Measurements from ENCODE around the gene ADORA2A. TPM values are rescaled to one million over a fixed set of nuclear protein-coding genes. Genes with fewer than 3 reads are reported as not detected.

ADORA2A gene
- total RNA-seq, 1 experiment from 2014 or later = 7.6 TPM

DNA sequence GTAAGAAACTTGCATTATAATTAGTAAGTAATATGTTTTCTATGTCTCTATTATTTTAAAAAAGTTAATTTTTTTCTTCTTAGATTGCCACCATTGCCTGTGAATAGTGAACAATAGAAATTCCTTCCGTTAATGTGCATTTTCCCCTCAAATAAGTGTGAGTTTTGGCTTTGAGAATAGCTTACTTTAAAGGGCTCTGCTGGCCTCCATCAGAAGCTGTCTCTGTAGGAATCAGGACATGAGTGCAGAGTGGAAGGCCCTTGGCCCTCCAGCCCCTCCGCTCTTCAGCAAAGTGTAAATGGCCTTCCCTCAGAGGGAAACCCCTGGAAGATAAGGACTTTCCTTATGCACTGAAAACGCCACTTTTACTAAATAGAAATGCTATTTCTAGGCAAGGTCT is 24.1 kb upstream of the ADORA2A start:
- peaks cover 25% of the 10 kb centered on the region for H3K4me1 Mint-ChIP-seq
- ChIA-PET CTCF (interaction anchor here (1.1 to 1.9 kb wide), 2 partner anchors 18 to 64 kb away, joined by 6 to 9 read pairs; no protein-coding TSS in a partner anchor), POLR2A (no interaction called here)
- H3K9me3 Mint-ChIP-seq = no peaks in the 10 kb centered on the region
- H3K27ac Mint-ChIP-seq = peak overlapping the region; percentile 58; the same call in 1 of the 2 replicates
- H3K27me3 Mint-ChIP-seq (ENCODE audit: low read depth) = no peaks in the 10 kb centered on the region
- H3K4me3 Mint-ChIP-seq = no peak overlapping the region
- TF ChIP-seq, protein P1, sequence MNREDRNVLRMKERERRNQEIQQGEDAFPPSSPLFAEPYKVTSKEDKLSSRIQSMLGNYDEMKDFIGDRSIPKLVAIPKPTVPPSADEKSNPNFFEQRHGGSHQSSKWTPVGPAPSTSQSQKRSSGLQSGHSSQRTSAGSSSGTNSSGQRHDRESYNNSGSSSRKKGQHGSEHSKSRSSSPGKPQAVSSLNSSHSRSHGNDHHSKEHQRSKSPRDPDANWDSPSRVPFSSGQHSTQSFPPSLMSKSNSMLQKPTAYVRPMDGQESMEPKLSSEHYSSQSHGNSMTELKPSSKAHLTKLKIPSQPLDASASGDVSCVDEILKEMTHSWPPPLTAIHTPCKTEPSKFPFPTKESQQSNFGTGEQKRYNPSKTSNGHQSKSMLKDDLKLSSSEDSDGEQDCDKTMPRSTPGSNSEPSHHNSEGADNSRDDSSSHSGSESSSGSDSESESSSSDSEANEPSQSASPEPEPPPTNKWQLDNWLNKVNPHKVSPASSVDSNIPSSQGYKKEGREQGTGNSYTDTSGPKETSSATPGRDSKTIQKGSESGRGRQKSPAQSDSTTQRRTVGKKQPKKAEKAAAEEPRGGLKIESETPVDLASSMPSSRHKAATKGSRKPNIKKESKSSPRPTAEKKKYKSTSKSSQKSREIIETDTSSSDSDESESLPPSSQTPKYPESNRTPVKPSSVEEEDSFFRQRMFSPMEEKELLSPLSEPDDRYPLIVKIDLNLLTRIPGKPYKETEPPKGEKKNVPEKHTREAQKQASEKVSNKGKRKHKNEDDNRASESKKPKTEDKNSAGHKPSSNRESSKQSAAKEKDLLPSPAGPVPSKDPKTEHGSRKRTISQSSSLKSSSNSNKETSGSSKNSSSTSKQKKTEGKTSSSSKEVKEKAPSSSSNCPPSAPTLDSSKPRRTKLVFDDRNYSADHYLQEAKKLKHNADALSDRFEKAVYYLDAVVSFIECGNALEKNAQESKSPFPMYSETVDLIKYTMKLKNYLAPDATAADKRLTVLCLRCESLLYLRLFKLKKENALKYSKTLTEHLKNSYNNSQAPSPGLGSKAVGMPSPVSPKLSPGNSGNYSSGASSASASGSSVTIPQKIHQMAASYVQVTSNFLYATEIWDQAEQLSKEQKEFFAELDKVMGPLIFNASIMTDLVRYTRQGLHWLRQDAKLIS (CRISPR knock-in tag; IDR thresholded peaks at IDR 0.05; ENCODE audit: borderline replicate concordance) = no peak
- TF ChIP-seq MXD4 (CRISPR knock-in tag; IDR thresholded peaks at IDR 0.05; ENCODE audit: borderline replicate concordance) = no peak
- no peak for TF ChIP-seq CREB1 (CRISPR knock-in tag; IDR thresholded peaks at IDR 0.05)
- TF ChIP-seq, protein P2, sequence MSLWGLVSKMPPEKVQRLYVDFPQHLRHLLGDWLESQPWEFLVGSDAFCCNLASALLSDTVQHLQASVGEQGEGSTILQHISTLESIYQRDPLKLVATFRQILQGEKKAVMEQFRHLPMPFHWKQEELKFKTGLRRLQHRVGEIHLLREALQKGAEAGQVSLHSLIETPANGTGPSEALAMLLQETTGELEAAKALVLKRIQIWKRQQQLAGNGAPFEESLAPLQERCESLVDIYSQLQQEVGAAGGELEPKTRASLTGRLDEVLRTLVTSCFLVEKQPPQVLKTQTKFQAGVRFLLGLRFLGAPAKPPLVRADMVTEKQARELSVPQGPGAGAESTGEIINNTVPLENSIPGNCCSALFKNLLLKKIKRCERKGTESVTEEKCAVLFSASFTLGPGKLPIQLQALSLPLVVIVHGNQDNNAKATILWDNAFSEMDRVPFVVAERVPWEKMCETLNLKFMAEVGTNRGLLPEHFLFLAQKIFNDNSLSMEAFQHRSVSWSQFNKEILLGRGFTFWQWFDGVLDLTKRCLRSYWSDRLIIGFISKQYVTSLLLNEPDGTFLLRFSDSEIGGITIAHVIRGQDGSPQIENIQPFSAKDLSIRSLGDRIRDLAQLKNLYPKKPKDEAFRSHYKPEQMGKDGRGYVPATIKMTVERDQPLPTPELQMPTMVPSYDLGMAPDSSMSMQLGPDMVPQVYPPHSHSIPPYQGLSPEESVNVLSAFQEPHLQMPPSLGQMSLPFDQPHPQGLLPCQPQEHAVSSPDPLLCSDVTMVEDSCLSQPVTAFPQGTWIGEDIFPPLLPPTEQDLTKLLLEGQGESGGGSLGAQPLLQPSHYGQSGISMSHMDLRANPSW (CRISPR knock-in tag; conservative IDR thresholded peaks at IDR 0.05; ENCODE audit: low read depth) = no peak
- TF ChIP-seq ZNF121 (CRISPR knock-in tag; IDR thresholded peaks at IDR 0.05) = no peak
- TF ChIP-seq, protein P3, sequence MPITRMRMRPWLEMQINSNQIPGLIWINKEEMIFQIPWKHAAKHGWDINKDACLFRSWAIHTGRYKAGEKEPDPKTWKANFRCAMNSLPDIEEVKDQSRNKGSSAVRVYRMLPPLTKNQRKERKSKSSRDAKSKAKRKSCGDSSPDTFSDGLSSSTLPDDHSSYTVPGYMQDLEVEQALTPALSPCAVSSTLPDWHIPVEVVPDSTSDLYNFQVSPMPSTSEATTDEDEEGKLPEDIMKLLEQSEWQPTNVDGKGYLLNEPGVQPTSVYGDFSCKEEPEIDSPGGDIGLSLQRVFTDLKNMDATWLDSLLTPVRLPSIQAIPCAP (CRISPR knock-in tag; IDR thresholded peaks at IDR 0.05) = no peak
- no peak for TF ChIP-seq TP53 (CRISPR knock-in tag; IDR thresholded peaks at IDR 0.05)
- TF ChIP-seq, protein P4, sequence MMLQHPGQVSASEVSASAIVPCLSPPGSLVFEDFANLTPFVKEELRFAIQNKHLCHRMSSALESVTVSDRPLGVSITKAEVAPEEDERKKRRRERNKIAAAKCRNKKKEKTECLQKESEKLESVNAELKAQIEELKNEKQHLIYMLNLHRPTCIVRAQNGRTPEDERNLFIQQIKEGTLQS (CRISPR knock-in tag; conservative IDR thresholded peaks at IDR 0.05) = no peak
- TF ChIP-seq, protein P5, sequence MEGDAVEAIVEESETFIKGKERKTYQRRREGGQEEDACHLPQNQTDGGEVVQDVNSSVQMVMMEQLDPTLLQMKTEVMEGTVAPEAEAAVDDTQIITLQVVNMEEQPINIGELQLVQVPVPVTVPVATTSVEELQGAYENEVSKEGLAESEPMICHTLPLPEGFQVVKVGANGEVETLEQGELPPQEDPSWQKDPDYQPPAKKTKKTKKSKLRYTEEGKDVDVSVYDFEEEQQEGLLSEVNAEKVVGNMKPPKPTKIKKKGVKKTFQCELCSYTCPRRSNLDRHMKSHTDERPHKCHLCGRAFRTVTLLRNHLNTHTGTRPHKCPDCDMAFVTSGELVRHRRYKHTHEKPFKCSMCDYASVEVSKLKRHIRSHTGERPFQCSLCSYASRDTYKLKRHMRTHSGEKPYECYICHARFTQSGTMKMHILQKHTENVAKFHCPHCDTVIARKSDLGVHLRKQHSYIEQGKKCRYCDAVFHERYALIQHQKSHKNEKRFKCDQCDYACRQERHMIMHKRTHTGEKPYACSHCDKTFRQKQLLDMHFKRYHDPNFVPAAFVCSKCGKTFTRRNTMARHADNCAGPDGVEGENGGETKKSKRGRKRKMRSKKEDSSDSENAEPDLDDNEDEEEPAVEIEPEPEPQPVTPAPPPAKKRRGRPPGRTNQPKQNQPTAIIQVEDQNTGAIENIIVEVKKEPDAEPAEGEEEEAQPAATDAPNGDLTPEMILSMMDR (IDR thresholded peaks at IDR 0.05) = no peak
- TF ChIP-seq TEAD1 (CRISPR knock-in tag; IDR thresholded peaks at IDR 0.05) = no peak
- TF ChIP-seq, protein P6, sequence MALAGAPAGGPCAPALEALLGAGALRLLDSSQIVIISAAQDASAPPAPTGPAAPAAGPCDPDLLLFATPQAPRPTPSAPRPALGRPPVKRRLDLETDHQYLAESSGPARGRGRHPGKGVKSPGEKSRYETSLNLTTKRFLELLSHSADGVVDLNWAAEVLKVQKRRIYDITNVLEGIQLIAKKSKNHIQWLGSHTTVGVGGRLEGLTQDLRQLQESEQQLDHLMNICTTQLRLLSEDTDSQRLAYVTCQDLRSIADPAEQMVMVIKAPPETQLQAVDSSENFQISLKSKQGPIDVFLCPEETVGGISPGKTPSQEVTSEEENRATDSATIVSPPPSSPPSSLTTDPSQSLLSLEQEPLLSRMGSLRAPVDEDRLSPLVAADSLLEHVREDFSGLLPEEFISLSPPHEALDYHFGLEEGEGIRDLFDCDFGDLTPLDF (CRISPR knock-in tag; IDR thresholded peaks at IDR 0.05) = no peak
- no peak for TF ChIP-seq ZNF219 (CRISPR knock-in tag; IDR thresholded peaks at IDR 0.05; ENCODE audit: borderline replicate concordance)
- no peak for TF ChIP-seq ETV6 (CRISPR knock-in tag; IDR thresholded peaks at IDR 0.05)
- TF ChIP-seq NFYB (CRISPR knock-in tag; conservative IDR thresholded peaks at IDR 0.05; ENCODE audit: low read depth) = no peak
- TF ChIP-seq ATF1 (CRISPR knock-in tag; IDR thresholded peaks at IDR 0.05) = no peak
- TF ChIP-seq SMAD4 (CRISPR knock-in tag; IDR thresholded peaks at IDR 0.05) = no peak
- TF ChIP-seq TCF7 (CRISPR knock-in tag; IDR thresholded peaks at IDR 0.05; ENCODE audit: low read depth) = no peak
- TF ChIP-seq, protein P7, sequence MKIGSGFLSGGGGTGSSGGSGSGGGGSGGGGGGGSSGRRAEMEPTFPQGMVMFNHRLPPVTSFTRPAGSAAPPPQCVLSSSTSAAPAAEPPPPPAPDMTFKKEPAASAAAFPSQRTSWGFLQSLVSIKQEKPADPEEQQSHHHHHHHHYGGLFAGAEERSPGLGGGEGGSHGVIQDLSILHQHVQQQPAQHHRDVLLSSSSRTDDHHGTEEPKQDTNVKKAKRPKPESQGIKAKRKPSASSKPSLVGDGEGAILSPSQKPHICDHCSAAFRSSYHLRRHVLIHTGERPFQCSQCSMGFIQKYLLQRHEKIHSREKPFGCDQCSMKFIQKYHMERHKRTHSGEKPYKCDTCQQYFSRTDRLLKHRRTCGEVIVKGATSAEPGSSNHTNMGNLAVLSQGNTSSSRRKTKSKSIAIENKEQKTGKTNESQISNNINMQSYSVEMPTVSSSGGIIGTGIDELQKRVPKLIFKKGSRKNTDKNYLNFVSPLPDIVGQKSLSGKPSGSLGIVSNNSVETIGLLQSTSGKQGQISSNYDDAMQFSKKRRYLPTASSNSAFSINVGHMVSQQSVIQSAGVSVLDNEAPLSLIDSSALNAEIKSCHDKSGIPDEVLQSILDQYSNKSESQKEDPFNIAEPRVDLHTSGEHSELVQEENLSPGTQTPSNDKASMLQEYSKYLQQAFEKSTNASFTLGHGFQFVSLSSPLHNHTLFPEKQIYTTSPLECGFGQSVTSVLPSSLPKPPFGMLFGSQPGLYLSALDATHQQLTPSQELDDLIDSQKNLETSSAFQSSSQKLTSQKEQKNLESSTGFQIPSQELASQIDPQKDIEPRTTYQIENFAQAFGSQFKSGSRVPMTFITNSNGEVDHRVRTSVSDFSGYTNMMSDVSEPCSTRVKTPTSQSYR (CRISPR knock-in tag; IDR thresholded peaks at IDR 0.05) = no peak
- TF ChIP-seq, protein P8, sequence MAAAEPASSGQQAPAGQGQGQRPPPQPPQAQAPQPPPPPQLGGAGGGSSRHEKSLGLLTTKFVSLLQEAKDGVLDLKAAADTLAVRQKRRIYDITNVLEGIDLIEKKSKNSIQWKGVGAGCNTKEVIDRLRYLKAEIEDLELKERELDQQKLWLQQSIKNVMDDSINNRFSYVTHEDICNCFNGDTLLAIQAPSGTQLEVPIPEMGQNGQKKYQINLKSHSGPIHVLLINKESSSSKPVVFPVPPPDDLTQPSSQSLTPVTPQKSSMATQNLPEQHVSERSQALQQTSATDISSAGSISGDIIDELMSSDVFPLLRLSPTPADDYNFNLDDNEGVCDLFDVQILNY (CRISPR knock-in tag; IDR thresholded peaks at IDR 0.05) = no peak
- H3K36me3 Mint-ChIP-seq = peaks cover 20% of the 10 kb centered on the region
- no peak for DNase-seq (ENCODE audit: low spot score)
- ATAC-seq = no peak

Measured in WTC11 (cell line).